ENCODE results near the gene TLK1.

- TF ChIP-seq, protein P1, sequence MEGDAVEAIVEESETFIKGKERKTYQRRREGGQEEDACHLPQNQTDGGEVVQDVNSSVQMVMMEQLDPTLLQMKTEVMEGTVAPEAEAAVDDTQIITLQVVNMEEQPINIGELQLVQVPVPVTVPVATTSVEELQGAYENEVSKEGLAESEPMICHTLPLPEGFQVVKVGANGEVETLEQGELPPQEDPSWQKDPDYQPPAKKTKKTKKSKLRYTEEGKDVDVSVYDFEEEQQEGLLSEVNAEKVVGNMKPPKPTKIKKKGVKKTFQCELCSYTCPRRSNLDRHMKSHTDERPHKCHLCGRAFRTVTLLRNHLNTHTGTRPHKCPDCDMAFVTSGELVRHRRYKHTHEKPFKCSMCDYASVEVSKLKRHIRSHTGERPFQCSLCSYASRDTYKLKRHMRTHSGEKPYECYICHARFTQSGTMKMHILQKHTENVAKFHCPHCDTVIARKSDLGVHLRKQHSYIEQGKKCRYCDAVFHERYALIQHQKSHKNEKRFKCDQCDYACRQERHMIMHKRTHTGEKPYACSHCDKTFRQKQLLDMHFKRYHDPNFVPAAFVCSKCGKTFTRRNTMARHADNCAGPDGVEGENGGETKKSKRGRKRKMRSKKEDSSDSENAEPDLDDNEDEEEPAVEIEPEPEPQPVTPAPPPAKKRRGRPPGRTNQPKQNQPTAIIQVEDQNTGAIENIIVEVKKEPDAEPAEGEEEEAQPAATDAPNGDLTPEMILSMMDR (IDR thresholded peaks at IDR 0.05; ENCODE audit: insufficient read depth, low read depth, low read length), result no peak
- no peak for TF ChIP-seq EZH2 (IDR thresholded peaks at IDR 0.05; ENCODE audit: insufficient read depth, low read length)
These were observed 103.1 kb downstream of the TLK1 start for GRCh38 chr2:171057575-171057974.

Data from astrocyte (in vitro differentiated cells and primary cell).